OCI-LY3 (cell line): ENCODE results near the gene PLEK.

Experiments
- EZH2phosphoT487 ChIP-seq: fragments of 200-600 bp; shearing (Covaris generic); IDR thresholded peaks from 2 replicates; pipeline ENCODE4 v1.6.1; 2018; ENCODE audit warnings: antibody characterized with exemption, mixed run types, low read depth
- TF ChIP-seq, protein P1 (sequence below): fragments of 200-600, 300-600 bp; sonication (generic); IDR thresholded peaks from 2 replicates; pipeline ENCODE4 v1.5.1; 2014; ENCODE audit warnings: antibody characterized with exemption, low read length, low read depth

- TF ChIP-seq, protein P1, sequence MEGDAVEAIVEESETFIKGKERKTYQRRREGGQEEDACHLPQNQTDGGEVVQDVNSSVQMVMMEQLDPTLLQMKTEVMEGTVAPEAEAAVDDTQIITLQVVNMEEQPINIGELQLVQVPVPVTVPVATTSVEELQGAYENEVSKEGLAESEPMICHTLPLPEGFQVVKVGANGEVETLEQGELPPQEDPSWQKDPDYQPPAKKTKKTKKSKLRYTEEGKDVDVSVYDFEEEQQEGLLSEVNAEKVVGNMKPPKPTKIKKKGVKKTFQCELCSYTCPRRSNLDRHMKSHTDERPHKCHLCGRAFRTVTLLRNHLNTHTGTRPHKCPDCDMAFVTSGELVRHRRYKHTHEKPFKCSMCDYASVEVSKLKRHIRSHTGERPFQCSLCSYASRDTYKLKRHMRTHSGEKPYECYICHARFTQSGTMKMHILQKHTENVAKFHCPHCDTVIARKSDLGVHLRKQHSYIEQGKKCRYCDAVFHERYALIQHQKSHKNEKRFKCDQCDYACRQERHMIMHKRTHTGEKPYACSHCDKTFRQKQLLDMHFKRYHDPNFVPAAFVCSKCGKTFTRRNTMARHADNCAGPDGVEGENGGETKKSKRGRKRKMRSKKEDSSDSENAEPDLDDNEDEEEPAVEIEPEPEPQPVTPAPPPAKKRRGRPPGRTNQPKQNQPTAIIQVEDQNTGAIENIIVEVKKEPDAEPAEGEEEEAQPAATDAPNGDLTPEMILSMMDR, result no peak
- TF ChIP-seq EZH2phosphoT487, result no peak
These were observed 34.4 kb upstream of the PLEK start for GRCh38 chr2:68330691-68331090.
